Mononuclear cell (primary cell): Measurements from ENCODE around the gene MRPL3. TPM values are rescaled to one million over a fixed set of nuclear protein-coding genes. Genes with fewer than 3 reads are reported as not detected.
"Not testable (repeated sequence)": the region's sequence is repeated elsewhere in the genome, so short reads cannot be mapped to it uniquely, and the experiment has no call there.

Source experiments
- H3K27me3 ChIP-seq: 2 replicates; pipeline ENCODE4 v1.6.0; 2011; ENCODE audit warnings: low read length, control low read depth; ENCODE audit not compliant: insufficient read depth
- H3K4me1 ChIP-seq: 2 replicates; pipeline ENCODE4 v1.5.1; 2011; ENCODE audit warnings: mild to moderate bottlenecking, low read length, control low read depth; ENCODE audit not compliant: insufficient read depth
- H3K4me3 ChIP-seq: 2 replicates; pipeline ENCODE4 v1.5.1; 2011; ENCODE audit warnings: mild to moderate bottlenecking, low read length, moderate library complexity
- H3K9me3 ChIP-seq: 2 replicates; pipeline ENCODE4 v1.5.1; 2011; ENCODE audit warnings: low read depth, mild to moderate bottlenecking, control low read depth, low read length
- total RNA-seq: library from RNA; depleted of rRNA; stranded (reverse); fragments of >200 nt; gene quantifications from one replicate; pipeline ENCODE4 v1.2.3, GENCODE V29; 2012

The MRPL3 gene
- total RNA-seq, 1 donor: 54.7 TPM

DNA sequence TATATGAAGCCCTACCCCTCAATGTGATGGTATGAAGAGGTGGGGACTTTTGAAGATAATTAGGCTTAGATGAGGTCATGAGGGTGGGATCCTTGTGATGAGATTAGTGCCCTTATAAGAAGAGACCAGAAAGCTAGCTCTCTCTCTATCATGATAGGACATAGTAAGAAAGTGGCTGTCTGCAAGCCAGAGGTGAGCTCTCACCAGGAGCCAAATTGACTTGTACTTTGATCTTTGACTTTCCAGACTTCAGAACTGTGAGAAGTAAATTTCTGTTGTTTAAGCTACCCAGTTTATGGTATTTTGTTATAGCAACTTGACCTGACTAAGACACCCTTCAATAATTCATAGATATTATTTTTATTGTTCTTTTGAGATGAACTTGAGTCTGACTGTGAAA lies 29.9 kb upstream of the MRPL3 start:
- Histone ChIP-seq H3K4me1 (no peaks in the 10 kb centered on the region), H3K4me3 (no peak overlapping the region), H3K9me3 (no peaks in the 10 kb centered on the region), H3K27me3 (peaks cover 5% of the 10 kb centered on the region)

GRCh38 chr3:131530843-131531242 lies 28.1 kb upstream of the MRPL3 start:
- Histone ChIP-seq H3K4me1 (no peaks in the 10 kb centered on the region), H3K4me3 (no peak overlapping the region), H3K9me3 (no peaks in the 10 kb centered on the region), H3K27me3 (peaks cover 11% of the 10 kb centered on the region)

GRCh38 chr3:131530388-131530787 lies 27.6 kb upstream of the MRPL3 start:
- Histone ChIP-seq H3K27me3 (peaks cover 12% of the 10 kb centered on the region), H3K4me3 (no peak overlapping the region), H3K9me3 (no peaks in the 10 kb centered on the region), H3K4me1 (no peaks in the 10 kb centered on the region)

GRCh38 chr3:131526801-131527347 lies 24.1 kb upstream of the MRPL3 start:
- Histone ChIP-seq H3K4me3 (no peak overlapping the region), H3K27me3 (peaks cover 8% of the 10 kb centered on the region), H3K4me1 (no peaks in the 10 kb centered on the region), H3K9me3 (no peaks in the 10 kb centered on the region)

DNA sequence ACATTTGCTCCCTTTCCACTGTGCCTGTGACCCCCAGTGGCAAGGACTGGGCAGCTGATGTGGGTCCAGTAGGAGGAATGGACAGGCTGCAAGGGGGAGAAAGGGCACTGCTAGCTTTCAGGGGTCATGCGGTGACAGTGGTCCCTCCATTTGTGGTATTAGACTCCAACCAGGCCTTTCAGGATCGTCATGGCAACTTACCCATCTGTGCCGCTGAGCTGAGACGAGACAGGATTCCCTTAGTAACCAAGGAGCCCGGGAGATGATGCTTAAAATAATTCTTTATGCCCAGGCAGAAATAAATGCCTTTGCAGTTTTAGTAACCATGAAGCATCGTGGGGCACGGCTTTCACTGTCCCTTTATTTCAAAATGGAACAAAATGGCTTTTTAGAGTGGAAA lies 15.9 kb upstream of the MRPL3 start:
- Histone ChIP-seq H3K27me3 (no peaks in the 10 kb centered on the region), H3K9me3 (no peaks in the 10 kb centered on the region), H3K4me1 (no peaks in the 10 kb centered on the region), H3K4me3 (no peak overlapping the region)

- Histone ChIP-seq H3K27me3 (no peaks in the 10 kb centered on the region), H3K4me1 (peaks cover 29% of the 10 kb centered on the region), H3K4me3 (no peak overlapping the region), H3K9me3 (no peaks in the 10 kb centered on the region)
Measured at GRCh38 chr3:131505421-131505820, 2.6 kb upstream of the MRPL3 start.

DNA sequence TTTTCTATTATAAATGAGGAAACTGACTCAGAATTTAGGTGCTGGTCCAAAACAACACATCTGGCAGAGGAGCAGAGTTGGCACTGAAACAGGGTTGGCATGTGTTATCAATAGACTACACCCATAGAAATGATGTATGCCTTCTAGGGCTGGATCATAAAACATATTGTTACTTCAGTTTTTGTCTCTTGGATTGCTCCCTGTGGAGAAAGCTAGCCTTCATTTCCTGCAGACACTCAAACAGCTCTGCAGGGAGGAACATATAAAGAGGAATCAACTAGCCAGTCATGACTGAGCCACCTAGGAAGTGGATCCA lies 507 bp upstream of the MRPL3 start:
- Histone ChIP-seq H3K27me3 (no peaks in the 10 kb centered on the region), H3K4me1 (peaks cover 29% of the 10 kb centered on the region), H3K4me3 (peak overlapping the region; percentile 92), H3K9me3 (no peaks in the 10 kb centered on the region)

DNA sequence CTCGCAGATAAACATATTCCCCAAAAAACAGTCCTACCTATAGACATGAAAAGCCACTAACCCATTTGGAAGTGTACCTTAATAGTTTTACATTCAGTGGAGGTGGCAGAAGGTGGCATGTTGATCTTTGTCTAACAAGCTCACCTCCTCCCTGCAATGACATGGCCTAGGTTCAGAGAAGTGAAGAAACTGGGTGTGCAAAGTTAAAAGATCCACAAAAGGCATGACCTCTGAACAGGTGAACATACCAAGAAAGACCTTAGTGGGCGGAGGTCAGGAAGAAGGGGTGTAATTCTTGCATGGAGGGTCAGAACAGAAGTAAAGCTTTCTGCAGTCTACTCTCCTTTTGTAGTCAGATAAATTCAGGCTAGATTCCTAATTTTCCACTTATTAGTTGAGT lies 822 bp downstream of the MRPL3 start:
- H3K4me3 ChIP-seq: peak overlapping the region; percentile 92
- peaks cover 29% of the 10 kb centered on the region for H3K4me1 ChIP-seq
- H3K9me3 ChIP-seq: no peaks in the 10 kb centered on the region
- H3K27me3 ChIP-seq: no peaks in the 10 kb centered on the region

DNA sequence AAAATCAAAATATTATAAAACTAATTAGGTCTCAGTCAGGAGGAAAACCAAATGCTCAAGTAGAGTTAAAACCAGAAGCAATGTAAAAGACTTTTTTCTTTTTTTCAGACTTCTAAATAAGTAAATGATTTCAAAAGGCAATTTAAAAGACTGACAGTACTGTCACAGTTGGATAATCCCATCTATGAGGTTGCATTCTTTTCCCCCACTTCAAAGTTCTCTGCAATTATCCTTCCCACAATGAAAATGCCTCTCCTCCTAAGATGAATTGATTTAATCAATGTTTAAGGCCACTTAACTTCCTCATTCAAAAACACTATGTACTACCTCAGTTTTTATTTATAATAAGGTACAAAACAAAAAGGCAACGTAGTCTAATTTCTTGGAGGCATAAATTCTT lies 8.1 kb downstream of the MRPL3 start:
- H3K9me3 ChIP-seq: no peaks in the 10 kb centered on the region
- no peaks in the 10 kb centered on the region for H3K4me1 ChIP-seq
- H3K4me3 ChIP-seq: no peak overlapping the region
- no peaks in the 10 kb centered on the region for H3K27me3 ChIP-seq

DNA sequence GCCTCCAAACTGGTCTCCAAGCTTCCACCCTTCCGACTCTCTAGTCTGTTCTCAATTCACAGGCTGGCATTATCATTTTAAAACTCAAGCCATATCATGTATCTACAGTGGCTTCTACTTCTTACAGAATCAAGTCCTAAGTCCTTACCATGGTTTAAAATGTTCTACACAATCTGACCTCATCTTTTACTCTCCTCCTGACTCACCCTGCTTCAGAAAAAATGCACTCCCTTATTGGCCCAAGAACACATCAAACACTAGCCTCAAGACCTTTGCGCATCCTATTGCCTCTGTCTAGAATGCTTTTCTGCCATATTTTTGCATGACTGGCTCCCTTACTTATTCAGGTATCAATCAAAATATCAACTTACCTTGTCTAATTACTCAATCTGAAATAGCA lies 11.0 kb downstream of the MRPL3 start:
- H3K9me3 ChIP-seq: no peaks in the 10 kb centered on the region
- H3K4me3 ChIP-seq: no peak overlapping the region
- no peaks in the 10 kb centered on the region for H3K27me3 ChIP-seq
- H3K4me1 ChIP-seq: no peaks in the 10 kb centered on the region

DNA sequence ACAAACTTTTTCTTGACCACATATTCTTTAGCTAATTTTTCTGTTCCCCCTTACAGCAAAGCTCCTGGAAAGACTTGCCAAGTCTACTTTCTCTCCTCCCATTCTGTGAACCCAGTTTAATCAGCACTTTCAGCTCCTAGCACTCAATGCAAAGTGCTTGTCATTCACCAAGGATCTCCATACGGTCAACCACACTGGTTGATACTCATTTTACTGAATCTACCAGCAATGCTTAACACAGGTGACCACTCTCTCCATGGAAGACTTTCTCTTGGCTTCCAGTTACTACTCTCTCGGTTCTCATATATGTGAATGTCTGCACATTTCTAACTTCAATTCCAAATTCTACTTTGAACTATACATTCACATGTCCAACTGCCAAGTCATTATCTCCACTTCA lies 11.7 kb downstream of the MRPL3 start:
- H3K4me3 ChIP-seq: no peak overlapping the region
- H3K4me1 ChIP-seq: no peaks in the 10 kb centered on the region
- no peaks in the 10 kb centered on the region for H3K27me3 ChIP-seq
- no peaks in the 10 kb centered on the region for H3K9me3 ChIP-seq

DNA sequence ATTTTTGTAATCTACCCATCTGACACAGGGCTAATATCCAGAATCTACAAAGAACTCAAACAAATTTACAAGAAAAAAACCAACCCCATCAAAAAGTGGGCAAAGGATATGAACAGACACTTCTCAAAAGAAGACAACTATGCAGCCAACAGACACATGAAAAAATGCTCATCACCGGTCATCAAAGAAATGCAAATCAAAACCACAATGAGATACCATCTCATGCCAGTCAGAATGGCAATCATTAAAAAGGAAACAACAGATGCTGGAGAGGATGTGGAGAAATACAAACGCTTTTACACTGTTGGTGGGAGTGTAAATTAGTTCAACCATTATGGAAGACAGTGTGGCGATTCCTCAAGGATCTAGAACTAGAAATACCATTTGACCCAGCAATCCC lies 16.2 kb downstream of the MRPL3 start:
- not testable (repeated sequence) for H3K4me3 ChIP-seq, H3K4me1 ChIP-seq, H3K9me3 ChIP-seq, H3K27me3 ChIP-seq

- Histone ChIP-seq H3K9me3 (no peaks in the 10 kb centered on the region), H3K4me3 (no peak overlapping the region), H3K4me1 (no peaks in the 10 kb centered on the region), H3K27me3 (no peaks in the 10 kb centered on the region)
Measured at GRCh38 chr3:131485119-131485518, 17.7 kb downstream of the MRPL3 start.

GRCh38 chr3:131484496-131485111 lies 18.2 kb downstream of the MRPL3 start:
- H3K4me1 ChIP-seq: no peaks in the 10 kb centered on the region
- no peak overlapping the region for H3K4me3 ChIP-seq
- no peaks in the 10 kb centered on the region for H3K9me3 ChIP-seq
- H3K27me3 ChIP-seq: no peaks in the 10 kb centered on the region

DNA sequence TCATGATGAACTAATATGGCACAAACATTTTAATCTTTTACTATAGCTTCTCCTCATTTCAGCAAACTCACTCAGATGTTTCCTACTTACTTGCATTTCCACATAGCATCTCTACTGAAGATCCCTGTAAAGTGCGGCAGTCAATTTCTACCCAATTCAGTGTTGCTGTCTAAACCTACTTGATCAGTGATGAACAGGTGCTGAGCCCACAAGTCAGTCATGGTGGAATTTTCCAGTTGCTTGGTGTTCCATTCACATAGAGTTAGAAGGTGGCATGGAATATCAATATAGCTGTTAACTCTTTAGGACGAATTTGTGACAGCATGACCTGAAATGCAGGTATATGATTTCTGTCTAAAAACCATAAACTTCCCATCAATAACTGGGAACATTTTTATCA lies 22.7 kb downstream of the MRPL3 start:
- Histone ChIP-seq H3K4me1 (no peaks in the 10 kb centered on the region), H3K9me3 (no peaks in the 10 kb centered on the region), H3K27me3 (no peaks in the 10 kb centered on the region)

DNA sequence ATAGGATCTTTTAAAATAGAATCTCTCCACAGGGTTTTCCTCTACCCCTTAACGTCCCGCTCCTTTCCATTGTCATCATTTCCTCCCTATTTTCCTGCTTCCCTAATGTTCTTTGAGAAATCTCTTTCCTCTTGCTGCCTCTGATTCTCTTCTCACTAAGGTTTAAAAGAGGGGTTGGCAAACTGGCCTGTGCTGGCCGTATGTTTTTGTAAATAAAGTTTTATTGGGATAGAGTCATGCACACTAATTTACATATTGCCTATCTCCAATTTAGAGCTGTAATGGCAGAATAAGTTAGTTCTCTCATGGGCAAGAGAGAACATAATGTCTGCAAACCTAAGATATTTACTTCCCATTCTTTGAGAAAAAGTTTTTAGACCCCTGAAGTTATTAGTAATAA lies 25.0 kb downstream of the MRPL3 start:
- no peaks in the 10 kb centered on the region for H3K27me3 ChIP-seq
- no peaks in the 10 kb centered on the region for H3K4me1 ChIP-seq
- H3K9me3 ChIP-seq: no peaks in the 10 kb centered on the region
- H3K4me3 ChIP-seq: no peak overlapping the region

More for the DNA sequence above, 22.7 kb downstream of the MRPL3 start:
- no peak overlapping the region for H3K4me3 ChIP-seq
